ENCODE data around the gene TRMT1L. TPM values are rescaled to one million over a fixed set of nuclear protein-coding genes. Genes with fewer than 3 reads are reported as not detected.

TRMT1L gene
- total RNA-seq, 2 donors from 2014 or later: 14.8 to 20.1 TPM

DNA sequence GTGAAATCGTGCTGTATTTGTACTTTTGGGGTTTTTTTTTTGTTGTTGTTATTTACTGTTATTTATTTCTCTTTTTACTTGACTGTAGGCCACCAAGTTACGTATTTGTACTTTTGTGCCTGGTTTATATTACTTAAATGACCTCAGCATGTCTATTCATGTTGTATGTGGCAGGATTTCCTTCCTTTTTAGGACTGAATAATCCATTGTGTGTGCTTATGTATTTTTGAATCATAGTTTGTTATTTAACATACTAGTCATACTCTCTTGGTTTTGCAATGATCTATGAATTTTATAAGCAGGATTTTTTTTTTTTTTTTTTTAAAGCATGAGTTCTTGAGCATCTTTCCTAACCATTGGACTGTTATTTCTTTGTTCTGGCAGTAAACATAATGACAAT is 60.2 kb downstream of the TRMT1L start:
- Histone ChIP-seq H3K27ac (no peak overlapping the region), H3K36me3 (no peaks in the 10 kb centered on the region), H3K4me1 (no peaks in the 10 kb centered on the region), H3K9me3 (no peaks in the 10 kb centered on the region), H3K4me3 (no peak overlapping the region), H3K27me3 (no peaks in the 10 kb centered on the region), H3K9ac (ENCODE audit: low read depth in 2 of 2, low read length in 2 of 2) (no peak overlapping the region)
- TF ChIP-seq, protein P1, sequence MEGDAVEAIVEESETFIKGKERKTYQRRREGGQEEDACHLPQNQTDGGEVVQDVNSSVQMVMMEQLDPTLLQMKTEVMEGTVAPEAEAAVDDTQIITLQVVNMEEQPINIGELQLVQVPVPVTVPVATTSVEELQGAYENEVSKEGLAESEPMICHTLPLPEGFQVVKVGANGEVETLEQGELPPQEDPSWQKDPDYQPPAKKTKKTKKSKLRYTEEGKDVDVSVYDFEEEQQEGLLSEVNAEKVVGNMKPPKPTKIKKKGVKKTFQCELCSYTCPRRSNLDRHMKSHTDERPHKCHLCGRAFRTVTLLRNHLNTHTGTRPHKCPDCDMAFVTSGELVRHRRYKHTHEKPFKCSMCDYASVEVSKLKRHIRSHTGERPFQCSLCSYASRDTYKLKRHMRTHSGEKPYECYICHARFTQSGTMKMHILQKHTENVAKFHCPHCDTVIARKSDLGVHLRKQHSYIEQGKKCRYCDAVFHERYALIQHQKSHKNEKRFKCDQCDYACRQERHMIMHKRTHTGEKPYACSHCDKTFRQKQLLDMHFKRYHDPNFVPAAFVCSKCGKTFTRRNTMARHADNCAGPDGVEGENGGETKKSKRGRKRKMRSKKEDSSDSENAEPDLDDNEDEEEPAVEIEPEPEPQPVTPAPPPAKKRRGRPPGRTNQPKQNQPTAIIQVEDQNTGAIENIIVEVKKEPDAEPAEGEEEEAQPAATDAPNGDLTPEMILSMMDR (IDR thresholded peaks at IDR 0.05): no peak
- DNase-seq: no peak
- intact Hi-C loops (cut with DNase I): no loop called here

DNA sequence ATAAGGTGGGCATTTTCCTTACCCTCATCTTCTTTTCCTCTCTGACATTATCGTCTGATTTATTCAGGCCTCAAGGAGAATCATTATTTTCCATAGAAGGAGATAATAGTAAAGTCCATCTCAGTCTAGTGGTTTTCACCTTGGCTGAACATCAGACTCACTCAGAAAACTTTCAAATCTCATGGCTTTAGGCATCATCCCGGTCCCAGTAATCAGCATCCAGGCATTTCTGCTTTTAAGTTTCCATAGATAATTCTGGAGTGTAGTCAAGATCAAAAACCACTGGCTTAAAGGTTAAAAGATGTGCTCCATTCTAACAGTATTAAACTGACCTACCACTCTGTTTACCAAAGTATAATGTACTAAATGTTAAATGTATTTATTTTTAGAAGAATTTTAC is 62.0 kb downstream of the TRMT1L start:
- Histone ChIP-seq H3K4me1 (no peaks in the 10 kb centered on the region), H3K36me3 (no peaks in the 10 kb centered on the region), H3K27ac (no peak overlapping the region), H3K27me3 (no peaks in the 10 kb centered on the region), H3K9ac (ENCODE audit: low read depth in 2 of 2, low read length in 2 of 2) (no peak overlapping the region), H3K9me3 (no peaks in the 10 kb centered on the region), H3K4me3 (no peak overlapping the region)
- no peak for DNase-seq
- TF ChIP-seq, protein P1 (IDR thresholded peaks at IDR 0.05): no peak
- intact Hi-C loops (cut with DNase I): no loop called here

DNA sequence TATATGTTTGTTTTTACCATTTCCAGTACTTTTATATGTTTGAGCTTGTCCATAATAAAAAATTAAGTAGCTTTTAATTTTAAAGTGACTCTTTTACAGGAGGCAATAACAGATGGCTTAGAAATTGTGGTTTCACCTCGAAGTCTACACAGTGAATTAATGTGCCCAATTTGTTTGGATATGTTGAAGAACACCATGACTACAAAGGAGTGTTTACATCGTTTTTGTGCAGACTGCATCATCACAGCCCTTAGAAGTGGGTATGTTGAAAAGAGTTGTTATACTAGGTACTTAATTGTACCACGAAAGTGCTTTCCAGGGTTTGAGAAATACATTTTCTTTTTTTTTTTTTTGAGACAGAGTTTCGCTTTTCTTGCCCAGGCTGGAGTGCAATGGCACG is 65.3 kb downstream of the TRMT1L start:
- DNase-seq: no peak
- Histone ChIP-seq H3K4me1 (no peaks in the 10 kb centered on the region), H3K9me3 (no peaks in the 10 kb centered on the region), H3K36me3 (no peaks in the 10 kb centered on the region), H3K27ac (no peak overlapping the region), H3K4me3 (no peak overlapping the region), H3K27me3 (no peaks in the 10 kb centered on the region), H3K9ac (ENCODE audit: low read depth in 2 of 2, low read length in 2 of 2) (no peak overlapping the region)
- TF ChIP-seq, protein P1 (IDR thresholded peaks at IDR 0.05): no peak
- intact Hi-C loops (cut with DNase I): no loop called here

GRCh38 chr1:185087746-185088145 is 69.0 kb downstream of the TRMT1L start:
- H3K27me3 ChIP-seq: no peaks in the 10 kb centered on the region
- no peaks in the 10 kb centered on the region for H3K36me3 ChIP-seq
- H3K9ac ChIP-seq (ENCODE audit: low read depth in 2 of 2, low read length in 2 of 2): no peak overlapping the region
- H3K4me3 ChIP-seq: no peak overlapping the region
- H3K27ac ChIP-seq: no peak overlapping the region
- no peak for DNase-seq
- TF ChIP-seq, protein P1 (IDR thresholded peaks at IDR 0.05): no peak
- H3K4me1 ChIP-seq: no peaks in the 10 kb centered on the region
- H3K9me3 ChIP-seq: no peaks in the 10 kb centered on the region
- intact Hi-C loops (cut with DNase I): no loop called here

DNA sequence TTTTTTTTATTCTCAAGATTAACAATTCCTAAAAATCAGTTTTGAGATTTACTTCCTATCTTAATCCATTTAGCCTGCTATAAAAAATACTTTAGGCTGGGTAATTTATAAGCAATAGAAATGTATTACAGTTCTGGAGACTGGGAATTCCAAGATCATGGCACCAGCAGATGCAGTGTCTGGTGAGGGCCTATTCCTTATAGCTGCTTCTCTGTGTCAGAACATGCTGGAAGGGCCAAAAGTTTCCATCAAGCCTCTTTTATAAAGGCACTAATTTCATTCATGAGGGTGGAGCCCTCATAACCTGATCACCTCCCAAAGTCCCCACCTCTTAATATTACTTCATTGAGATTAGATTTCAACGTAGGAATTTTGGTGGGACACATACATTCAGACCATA is 69.7 kb downstream of the TRMT1L start:
- TF ChIP-seq, protein P1 (IDR thresholded peaks at IDR 0.05): no peak
- Histone ChIP-seq H3K27me3 (no peaks in the 10 kb centered on the region), H3K4me3 (no peak overlapping the region), H3K9me3 (no peaks in the 10 kb centered on the region), H3K9ac (ENCODE audit: low read depth in 2 of 2, low read length in 2 of 2) (no peak overlapping the region), H3K36me3 (no peaks in the 10 kb centered on the region), H3K27ac (no peak overlapping the region), H3K4me1 (no peaks in the 10 kb centered on the region)
- DNase-seq: no peak
- intact Hi-C loops (cut with DNase I): no loop called here

- no peaks in the 10 kb centered on the region for H3K9me3 ChIP-seq
- DNase-seq: no peak
- H3K4me1 ChIP-seq: no peaks in the 10 kb centered on the region
- TF ChIP-seq, protein P1 (IDR thresholded peaks at IDR 0.05): no peak
- H3K27ac ChIP-seq: no peak overlapping the region
- no peaks in the 10 kb centered on the region for H3K36me3 ChIP-seq
- no peaks in the 10 kb centered on the region for H3K27me3 ChIP-seq
- no peak overlapping the region for H3K9ac ChIP-seq (ENCODE audit: low read depth in 2 of 2, low read length in 2 of 2)
- no peak overlapping the region for H3K4me3 ChIP-seq
- intact Hi-C loops (cut with DNase I): no loop called here
Observed at GRCh38 chr1:185083818-185084217, 72.9 kb downstream of the TRMT1L start.

Measured in colonic mucosa (tissue), 4 donors.